Suppressor macrophage treated with lipopolysaccharide for 4 hours (primary cell): Measurements from ENCODE around the gene EYA2.
"Not testable (repeated sequence)": the region's sequence is repeated elsewhere in the genome, so short reads cannot be mapped to it uniquely, and the experiment has no call there.

Experiments used
- DNase-seq: peaks from one replicate; pipeline ENCODE4 v3.0.0-alpha.2; 2020

EYA2 gene

DNA sequence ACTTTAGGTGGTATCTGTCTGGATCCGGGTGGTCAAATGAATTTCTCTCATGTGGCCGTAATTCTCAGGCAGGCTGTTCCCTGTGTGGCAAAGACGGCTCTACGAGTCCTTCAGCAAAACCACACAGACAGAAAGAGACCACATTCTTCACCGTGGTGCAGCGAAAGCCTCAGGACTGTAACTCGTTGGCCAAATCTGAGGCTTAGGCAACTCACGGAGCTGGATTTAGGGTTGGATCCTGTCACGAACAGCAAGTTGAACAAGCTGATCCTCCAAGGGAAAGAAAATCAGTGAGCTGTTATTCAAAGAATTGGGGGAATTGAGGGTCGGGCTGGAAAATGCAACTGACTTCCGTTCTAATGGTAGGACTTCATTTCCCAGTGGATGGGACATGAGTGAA, 294.4 kb downstream of the EYA2 start:
- no peak for DNase-seq

DNA sequence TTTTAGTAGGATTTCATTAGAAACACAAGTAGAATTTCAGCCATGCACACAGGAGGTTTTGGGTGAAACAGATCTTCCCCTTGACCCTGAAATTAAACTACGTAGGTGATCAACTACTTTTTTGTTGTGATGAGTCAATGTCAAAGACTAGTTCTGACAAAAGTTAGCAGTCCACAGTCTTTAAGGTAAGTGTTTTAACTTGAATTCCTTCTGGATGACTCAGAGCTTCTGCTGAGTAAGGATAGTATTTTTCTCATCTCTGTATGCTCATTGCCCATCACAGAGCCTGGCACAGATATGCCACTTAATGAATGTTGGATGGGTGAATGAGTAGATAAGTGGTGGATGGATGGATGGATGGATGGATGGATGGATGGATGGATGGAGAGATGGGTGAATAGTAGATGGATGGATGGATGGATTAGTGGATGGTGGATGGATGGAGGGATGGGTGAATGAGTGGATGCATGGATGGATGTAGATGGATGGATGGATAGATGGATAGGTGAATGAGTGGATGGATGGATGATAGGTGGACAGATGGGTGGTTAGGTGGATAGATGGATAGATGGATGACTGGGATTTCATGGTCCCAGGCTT, 296.5 kb downstream of the EYA2 start:
- DNase-seq = no peak

DNA sequence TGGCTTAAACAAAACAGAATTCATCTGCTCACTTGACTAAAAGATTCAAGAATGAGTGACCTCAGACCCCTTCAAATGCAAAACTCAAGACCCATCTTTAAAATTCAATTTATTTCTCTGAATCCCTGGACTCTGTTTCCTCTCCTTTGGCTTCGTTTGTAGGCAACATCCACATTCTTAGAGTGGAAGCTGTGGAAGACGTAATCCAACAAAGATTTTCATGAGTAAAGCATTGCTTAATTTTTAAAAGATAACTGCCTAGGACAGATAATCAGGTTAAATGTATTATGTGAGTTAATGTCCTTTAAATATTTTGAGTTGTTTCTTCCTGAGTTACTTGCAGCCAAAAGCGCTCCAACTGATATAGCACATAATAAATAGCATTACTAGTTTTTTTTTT, 297.3 kb downstream of the EYA2 start:
- DNase-seq = no peak

DNA sequence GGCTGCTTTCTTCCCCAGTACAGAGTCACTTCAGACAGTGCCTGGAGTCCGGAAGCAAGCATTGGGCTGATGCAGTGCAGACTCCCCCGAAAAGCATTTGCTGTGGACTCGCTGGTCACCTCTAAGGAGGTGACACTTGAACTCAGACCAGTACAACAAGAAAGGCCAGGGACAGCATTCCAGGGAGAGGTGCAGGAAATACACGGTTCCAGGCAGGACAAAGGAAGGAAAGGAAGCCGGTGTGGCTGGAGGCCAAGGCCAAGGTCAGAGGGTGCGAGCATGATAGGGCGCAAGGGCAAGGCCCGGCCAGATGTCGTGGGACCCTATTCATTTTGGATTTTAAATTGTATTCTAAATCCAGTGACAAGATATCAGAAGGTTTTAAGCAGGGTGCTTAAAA, 300.9 kb downstream of the EYA2 start:
- no peak for DNase-seq

DNA sequence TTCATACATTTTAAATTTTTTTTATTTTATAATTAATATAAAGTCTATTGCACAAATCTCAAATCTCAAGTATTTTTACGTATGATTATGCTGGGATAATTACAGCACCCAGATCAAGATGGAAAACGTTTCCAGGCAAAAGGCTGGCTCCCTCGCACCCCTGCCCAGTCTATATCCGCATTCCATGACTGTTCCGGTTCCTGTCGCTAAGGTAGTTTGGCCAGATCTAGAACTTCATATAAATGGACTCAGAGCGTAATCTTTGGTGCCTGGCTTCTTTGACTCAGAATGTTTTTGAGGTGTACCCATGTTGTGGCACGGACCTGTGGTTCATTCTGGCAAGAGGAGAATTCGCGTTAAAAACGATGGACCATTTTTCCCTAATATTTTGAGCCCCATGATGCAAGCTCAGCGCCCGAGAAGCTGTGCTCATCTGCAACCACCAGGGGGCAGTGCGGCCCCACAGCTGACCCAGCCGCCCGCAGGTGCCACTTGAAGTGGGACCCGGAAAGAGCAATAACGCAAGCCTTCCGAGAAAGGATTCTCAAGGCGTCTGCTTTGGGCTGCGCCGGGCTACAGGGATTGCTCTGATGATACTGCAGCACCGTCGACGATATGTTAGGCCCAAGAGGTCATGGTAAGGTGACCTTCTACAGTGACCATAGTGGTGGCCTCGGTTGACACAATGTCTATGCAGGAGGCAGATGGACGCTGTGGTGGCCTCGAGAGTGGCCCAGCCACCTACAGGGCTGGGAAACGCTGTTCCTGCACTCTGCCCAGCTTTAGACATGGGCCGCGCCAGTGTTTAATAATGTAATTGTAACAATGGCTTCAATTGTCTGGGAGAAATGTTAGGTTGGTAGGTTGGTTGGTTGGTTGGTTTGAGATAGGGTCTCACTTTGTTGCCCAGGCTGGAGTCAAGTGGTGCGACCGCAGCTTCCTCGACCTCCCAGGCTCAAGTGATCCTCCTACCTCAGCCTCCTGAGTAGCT, 301.7 kb downstream of the EYA2 start:
- peak; percentile 76 for DNase-seq

DNA sequence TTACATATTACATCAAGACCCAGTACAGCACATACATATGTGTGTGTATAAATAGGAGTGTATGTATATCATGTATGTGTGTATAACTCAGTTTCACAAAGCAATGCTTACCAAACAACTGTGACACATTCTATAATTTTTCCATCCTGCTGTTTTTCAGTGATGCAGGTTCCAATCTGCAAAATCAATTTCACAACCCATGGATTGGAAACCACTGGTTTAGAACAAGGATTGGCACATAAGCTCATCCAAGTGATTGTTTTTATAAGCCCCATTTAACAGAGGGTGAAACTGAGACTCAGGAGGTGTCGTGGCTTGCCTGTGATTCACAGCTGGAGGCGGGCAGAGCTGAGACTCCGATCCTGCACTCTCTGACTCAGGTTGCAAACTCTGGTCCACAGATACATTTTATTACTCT, 303.6 kb downstream of the EYA2 start:
- peak; percentile 14 for DNase-seq

DNA sequence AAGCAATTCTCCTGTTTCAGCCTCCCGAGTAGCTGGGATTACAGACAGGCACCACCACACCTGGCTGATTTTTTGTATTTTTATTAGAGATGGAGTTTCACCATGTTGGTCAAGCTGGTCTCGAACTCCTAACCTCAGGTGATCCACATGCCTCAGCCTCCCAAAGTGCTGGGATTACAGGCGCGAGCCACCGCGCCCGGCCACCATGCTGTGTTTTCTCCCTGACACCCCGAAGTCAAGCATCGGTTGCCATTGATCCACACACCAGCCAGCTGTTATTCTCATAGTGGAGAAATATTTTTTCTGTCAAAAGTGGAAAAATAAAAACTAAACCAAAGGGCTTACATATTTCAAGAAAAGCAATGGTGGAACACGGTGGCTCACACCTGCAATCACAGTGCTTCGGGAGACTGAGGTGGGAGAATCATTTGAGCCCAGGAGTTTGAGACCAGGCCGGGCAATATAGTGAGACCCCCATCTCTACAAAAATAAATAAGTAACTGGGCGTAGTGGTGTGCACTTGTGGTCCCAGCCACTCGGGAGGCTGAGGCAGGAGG, 304.4 kb downstream of the EYA2 start:
- no peak for DNase-seq

DNA sequence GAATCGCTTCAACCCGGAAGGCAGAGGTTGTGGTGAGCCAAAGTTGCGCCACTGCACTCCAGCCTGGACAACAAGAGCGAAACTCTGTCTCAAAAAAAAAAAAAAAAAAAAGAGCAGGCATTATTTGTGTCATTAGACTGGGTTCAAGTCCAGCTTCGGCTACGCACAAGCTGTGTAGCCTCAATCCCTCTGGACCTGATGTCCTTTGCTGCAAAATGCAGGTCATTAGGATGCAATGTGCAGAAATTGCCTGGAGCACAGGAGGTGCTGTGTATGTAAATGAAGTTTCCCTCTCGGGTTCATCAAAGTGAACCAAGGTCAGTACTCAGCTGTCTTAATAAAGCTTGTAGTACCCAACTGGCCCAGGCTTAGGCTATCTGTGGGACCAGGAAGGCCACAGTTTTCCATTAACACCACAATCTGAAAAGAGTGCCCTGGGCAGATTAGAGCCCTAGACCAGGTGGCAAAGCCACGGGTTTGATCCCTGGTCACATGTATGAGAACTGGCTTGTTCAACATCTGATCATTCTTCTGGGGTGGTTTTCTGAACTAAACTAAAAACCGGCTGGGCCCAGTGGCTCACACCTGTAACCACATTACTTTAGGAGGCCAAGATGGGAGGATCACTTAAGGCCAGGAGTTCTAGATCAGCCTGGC, 306.6 kb downstream of the EYA2 start:
- DNase-seq = no peak

DNA sequence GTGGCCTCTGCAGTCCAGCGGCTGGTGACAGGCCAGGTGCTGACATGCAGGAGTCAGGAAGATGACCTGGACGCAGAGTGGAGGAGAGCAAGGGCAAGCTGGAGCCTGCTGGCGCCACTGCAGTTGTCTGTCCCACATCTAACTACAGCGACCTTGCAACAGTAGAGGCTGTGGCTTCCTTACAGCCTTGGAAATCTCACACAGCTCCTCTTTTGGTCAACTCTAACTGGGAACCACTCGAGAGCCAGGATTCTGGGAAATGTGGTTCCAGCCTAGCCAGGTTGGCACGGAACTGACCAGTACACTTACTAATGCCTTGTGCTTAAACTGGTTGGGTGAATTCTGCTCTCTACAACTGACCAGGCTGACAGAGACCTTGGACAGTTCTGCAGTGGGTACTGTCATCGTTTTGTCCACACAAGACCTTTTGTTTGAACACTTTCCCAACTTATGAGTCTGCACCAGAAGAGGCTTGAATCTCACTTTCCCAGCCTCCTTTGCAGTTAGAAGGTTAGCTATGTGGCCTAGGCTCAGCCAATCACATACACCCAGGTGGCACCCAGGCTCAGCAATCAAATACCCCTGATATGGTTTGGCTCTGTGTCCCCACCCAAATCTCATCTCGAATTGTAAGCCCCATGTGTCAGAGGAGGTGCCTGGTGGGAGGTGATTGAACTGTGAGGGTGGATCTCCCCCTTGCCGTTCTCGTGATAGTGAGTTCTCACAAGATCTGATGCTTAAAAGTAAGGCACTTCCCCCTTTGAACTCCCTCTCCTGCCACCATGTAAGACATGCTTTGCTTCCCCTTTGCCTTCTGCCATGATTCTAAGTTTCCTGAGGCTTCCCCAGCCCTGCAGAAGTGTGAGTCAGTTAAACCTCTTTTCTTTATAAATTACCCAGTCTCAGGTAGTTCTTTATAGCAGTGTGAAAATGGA, 308.4 kb downstream of the EYA2 start:
- no peak for DNase-seq

DNA sequence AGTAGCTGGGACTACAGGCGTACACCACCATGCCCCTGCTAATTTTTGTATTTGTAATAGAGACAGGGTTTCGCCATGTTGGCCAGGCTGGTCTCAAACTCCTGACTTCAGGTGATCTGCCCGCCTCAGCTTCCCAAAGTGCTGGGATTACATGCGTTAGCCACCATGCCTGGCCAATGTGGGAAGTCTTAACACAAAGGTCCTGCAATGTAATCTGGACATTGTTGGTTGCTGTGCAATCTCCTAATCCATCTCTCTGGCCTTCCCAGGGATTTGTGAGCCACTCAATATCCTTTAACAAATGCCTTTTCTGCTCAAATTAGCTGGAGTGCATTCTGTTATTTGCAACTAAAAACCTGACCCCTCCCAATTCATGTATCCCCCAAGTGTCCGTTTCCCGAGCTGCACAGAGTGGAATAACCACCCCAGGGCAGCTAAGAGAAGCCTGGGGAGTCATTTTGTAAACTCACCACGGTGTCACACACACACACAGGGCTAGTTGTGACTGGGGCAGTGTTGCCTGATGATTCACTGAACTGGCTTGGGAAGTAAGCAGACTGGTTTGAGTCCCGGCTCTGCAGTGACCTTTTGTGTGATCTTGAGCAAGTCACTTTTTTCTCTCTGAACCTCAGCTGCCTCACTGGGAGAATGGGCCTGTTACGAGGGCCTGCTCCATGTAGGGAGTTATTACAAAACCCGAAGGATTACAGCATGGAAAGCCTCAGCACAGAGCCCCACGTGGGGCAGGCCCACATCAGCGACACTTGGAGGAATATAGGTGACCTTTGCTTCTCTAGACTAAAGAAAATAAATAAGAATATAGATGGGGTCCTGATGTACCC, 309.6 kb downstream of the EYA2 start:
- peak; percentile 39 for DNase-seq

DNA sequence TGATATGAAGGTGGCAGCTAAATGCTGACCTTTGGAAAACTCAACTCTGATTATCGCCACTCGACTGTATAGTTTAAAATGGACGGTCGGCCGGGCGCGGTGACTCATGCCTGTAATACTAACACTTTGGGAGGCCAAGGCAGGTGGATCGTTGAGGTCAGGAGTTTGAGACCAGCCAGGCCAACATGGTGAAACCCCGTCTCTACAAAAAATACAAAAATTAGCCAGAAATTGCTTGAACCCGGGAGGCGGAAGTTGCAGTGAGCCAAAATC, 310.1 kb downstream of the EYA2 start:
- DNase-seq = not testable (repeated sequence)

DNA sequence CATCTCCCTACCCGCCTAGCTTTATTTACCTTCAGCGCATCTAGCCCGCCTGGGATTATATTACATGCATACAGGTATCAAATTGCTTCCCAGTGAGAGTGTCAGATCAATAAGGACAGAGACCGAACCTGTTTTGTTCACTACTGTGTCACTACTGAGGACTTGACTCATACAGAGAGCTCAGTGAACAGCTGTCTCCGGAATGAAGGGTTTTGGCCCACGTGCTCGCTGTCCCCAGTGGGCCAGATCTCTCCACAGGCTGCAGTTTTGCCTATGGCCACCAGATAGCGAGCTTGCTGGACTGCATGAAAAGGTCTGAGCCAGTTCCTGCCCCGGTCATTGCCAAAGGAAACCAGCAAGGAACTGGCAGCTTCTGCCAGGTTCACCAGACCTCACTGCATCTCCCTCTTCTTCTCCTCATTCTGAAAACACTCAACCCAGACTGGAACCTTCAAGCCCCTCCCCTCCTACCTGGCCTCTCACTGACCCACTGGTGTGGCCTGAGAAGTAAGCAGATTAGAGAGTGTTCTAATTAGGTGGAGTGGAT, 311.0 kb downstream of the EYA2 start:
- peak; percentile 12 for DNase-seq

DNA sequence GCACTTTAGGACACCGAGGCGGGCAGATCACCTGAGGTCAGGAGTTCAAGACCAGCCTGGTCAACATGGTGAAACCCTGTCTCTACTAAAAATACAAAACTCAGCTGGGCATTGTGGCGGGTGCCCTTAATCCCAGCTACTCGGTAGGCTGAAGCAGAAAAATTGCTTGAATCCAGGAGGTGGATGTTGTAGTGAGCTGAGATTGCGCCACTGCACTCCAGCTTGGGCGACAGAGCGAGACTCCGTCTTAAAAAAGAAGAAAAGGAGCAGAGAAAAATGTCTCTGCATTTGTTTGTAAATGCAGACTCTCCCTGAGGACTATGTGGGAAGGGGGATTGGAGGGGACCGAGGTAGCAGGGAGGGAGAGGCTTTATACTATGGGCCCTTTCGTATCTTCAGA, 311.9 kb downstream of the EYA2 start:
- DNase-seq = not testable (repeated sequence)

DNA sequence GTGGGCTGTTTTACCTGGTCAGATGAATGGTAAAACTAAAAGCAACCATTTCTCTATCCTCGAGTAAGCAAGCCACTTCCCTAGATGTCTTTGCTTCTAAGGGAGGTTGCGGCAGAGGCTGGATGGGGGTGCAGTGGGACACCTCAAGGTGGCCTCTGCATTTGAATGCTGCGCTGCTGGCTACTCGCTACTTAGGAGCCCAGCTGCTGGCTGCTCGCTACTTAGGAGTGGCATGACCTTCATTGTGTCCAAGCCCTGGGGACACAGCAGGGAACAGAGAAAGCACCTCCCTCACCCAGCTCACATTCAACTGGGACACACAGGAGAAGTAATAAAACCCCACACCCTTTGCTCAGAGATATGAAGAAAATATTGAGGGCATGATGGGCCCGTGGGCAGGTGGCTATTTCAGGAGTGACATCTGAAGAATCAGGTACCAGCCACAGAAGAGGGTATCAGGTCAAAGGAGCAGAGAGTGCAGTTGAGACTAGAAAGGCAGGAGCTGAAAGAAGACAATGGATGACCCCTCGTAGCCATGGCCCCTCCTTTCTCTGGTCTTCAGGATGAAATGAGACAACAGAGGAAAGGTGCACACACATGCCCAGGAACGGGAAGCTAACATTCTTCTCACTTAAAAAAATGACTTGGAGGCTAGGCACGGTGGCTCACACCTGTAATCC, 312.5 kb downstream of the EYA2 start:
- no peak for DNase-seq

DNA sequence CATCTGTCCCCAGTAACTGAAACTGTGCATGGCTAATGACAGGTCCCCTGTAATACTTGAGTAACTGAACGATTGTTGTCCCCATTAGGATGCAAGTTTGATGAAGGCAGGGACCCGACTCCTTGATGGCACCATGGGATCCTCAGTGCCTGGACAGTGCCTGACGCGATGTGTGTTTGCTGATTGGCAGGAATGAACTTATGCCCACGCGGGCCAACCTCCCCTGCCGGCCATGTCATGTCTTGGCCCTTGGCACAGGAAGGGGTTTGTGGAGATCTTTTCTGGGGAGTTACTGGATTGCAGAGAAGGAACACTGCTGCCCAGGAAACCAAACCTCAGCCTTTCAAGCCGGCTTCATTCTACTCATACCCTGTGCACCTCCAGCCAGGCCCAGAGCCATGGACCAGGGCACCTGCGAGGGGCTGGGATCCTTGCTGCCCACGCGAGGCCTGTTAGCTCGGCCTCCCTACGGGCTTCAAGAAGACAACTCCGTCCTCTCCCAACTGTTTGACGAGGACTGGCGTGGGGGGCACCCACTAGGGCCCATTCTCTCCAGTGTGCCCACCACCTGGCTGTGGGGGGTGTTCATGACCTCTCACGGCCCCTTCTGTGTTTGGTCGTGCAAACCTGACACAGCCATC, 314.0 kb downstream of the EYA2 start:
- no peak for DNase-seq

DNA sequence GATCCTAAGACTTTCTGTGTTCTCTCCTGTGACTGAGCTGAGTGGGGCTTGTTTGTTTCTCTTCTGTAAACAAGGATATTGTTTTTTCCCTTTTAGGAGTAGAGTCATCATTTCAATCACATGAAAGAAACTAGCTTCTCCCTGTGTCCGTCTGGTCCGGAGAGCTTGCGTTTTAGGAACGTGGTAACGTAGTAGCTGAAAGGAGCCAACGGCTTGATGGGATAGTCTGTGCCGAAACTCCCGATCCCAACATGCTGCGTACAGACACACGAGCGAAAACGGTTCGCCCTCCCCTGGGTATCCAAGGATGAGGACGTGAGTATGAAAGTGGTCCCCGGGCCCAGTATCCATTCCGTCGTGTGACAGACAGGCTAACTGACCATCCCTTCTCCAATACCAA, 315.3 kb downstream of the EYA2 start:
- no peak for DNase-seq

DNA sequence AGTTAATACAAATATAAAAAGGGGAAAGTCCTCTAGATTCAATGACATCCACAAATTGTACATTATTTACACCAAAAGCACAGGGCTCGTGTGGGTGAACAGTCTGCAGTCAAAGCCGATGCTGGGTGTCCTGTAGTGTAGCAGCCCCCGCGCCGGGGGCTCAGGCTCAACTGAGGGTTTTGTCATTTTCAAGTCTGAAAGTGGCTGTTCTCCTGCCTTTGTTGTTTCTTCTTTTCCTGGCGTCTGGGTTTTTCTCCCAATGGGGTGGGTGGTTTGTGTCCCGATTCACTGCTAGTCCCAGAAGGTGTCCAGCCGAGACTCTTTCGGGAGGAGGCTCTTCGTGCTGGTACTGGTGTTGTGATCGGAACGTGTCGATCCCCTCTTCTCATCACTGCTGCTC, 315.8 kb downstream of the EYA2 start:
- DNase-seq = no peak

DNA sequence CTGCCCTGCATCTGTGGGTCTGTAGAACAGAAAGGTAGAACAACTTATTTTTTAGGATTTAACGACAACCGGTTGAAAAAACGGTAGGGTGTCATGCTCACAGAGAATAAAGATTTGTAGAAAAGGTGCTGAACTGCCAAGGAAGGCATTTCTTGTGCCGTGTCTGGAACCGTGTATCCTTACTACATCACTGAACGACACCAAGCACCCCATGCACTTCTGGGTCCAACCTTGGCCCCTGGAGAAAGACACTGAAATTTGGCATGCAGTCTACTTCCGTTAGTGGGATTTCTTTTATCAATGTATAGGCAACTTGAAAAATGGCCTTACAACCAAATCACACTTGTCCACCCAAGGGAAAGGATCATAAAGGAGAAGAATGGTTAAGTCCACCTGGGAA, 316.4 kb downstream of the EYA2 start:
- DNase-seq = no peak

DNA sequence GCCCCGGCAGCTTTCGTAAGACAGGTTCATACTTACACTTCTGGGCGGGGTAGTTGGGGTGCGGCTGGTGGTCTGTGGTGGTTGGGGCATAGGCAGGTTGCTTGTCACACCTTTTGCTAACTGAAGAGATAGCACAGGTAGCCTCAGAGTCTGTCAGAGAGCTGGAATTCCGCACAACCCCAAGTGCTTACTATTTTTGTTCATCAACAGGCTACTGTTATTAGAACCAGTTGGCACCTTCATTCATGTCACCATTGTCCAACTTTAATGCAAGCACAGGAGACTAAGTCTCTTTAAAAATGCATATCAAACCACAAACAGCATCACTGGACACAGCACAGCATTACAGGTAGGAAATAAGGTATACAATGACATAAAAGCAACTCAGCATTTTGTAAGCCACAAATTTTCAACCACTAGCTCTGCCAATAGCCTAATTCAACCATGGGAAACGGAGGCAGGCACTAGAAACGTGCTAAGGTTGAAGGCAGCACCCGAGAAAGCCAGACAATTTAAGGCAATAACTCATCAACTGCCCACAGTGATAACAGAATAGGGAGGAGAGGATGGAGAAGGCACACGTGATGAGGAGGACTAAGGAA, 318.1 kb downstream of the EYA2 start:
- DNase-seq = no peak

DNA sequence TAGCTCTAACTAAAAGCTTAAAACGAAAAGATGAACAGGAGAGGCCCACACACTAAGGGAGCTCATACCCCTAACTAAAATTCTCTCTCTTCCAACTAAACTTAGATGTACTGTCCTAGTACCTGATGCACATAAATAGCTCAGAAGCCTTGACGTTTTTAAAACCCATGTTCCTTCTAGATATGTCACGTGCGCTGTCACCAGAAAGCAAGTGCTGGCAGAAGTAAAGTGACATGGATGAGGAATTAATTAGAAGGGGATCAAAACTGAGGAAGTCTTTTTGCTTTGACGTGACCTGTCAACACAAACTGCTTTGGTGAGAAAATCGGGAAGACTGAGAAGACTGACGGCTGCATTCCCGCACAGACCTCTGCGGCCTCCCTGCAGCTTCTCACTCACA, 319.3 kb downstream of the EYA2 start:
- no peak for DNase-seq
